Fibroblast of pulmonary artery (primary cell): Measurements from ENCODE around the gene DDX1.
A peak's percentile ranks its signal among the peaks of the same experiment; 100 is the strongest.

Experiments used
- DNase-seq: peaks from one replicate; pipeline ENCODE4 v3.0.0-alpha.2; 2010; ENCODE audit warnings: low read depth
- H3K4me3 ChIP-seq: replicated peaks from 2 replicates; pipeline ENCODE4 v1.5.1; 2011; ENCODE audit warnings: low read depth, mild to moderate bottlenecking, control low read depth, low read length, moderate library complexity
- TF ChIP-seq, protein P1 (sequence below): IDR thresholded peaks from 2 replicates; pipeline ENCODE4 v1.5.1; 2011; ENCODE audit warnings: mild to moderate bottlenecking, control low read depth, low read length, inconsistent platforms; ENCODE audit errors: missing control alignments

DDX1 gene

DNA sequence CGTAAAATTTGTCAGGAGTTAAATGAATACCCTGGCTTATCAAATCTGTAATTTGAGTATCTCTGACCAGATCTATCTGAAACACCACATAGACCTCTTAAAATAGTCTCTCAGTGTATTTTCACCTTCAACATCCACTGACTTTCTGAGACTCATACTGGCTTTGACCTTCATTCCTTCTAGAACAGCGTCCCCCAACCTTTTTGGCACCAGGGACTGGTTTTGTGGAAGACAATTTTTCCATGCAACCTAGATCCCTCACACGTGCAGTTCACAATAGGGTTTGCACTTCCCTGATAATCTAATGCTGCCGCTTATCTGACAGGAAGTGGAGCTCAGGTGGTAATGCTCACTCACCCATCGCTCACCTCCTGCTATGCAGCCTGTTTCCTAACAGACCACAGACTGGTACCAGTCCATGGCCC is 33.8 kb upstream of the DDX1 start:
- no peak for DNase-seq
- TF ChIP-seq, protein P1, sequence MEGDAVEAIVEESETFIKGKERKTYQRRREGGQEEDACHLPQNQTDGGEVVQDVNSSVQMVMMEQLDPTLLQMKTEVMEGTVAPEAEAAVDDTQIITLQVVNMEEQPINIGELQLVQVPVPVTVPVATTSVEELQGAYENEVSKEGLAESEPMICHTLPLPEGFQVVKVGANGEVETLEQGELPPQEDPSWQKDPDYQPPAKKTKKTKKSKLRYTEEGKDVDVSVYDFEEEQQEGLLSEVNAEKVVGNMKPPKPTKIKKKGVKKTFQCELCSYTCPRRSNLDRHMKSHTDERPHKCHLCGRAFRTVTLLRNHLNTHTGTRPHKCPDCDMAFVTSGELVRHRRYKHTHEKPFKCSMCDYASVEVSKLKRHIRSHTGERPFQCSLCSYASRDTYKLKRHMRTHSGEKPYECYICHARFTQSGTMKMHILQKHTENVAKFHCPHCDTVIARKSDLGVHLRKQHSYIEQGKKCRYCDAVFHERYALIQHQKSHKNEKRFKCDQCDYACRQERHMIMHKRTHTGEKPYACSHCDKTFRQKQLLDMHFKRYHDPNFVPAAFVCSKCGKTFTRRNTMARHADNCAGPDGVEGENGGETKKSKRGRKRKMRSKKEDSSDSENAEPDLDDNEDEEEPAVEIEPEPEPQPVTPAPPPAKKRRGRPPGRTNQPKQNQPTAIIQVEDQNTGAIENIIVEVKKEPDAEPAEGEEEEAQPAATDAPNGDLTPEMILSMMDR: no peak

DNA sequence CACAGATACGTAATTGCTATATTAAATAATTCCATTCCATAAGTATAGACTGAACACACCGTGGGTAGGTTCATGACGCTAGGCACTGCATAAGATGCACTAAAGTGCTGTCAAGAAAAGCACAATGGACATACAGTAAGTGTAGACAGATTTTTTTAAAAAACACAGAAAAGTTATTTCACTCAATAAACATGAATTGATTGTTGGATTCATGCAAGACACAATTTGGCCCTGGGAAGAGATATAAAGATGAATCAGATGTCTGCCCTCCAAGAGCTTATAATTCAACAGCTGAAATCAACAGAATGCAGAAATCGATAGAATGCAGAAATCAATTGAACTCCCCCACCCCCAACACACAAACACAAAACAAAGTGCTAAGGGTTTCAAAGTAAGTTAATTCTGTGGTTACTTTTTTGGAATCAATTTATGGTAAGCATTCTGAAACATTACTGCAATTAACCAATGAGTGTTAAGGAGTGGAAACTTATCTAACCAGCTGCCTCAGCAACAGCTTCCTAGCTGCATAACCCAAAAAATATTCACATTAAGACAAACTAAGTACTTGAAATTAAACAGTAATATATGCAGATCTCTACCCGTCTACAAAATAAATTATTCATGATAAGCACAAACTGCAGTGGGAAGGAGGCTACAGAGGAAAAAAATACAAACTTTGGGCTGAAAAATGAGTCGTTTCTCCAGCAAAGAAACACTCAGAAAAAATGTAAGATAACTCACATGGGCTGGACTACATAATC is 32.1 kb upstream of the DDX1 start:
- TF ChIP-seq, protein P1: no peak
- H3K4me3 ChIP-seq: peak overlapping the region; percentile 79
- DNase-seq: no peak

More for the DNA sequence above, 33.8 kb upstream of the DDX1 start:
- no peak overlapping the region for H3K4me3 ChIP-seq

DNA sequence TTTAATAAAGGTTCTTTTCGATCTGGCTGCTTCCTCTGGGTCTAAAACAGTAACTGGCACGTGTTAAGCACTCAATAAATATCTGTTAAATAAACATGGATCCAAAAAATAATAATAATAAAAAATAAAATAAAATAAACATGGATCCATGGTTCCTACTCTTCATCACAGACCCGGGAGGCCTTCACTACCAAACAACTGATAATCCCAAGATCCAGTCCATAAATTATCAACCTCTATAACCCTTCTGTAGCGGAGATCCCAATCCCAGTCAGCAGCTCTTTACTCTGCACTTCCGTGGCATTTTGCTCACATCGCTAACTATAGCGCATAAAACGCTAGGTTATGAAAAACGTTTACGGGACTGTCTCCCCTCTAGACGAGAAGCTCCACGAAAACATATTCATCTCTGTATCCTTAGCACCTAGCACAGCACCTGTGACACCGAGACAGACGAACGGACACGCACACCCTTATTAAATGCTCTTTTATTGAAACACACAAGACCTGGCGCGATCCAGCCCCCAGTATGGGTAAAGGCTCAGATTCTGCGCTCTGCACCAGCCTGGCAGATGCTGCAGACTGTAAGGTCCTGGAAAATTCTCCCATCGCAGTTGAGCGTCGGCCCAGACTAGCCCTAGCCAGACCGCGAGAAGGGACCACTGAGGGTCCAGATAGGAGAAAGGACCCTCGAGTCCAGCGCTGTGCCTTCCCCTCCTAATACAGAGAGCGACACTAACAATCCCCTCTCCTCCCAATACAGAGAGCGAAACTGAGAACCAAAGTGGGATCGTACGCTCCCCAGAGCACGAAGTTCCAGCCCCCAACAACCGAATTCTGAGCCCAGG is 31.3 kb upstream of the DDX1 start:
- H3K4me3 ChIP-seq: peak overlapping the region; percentile 79
- DNase-seq: peak; percentile 30
- TF ChIP-seq, protein P1: no peak

DNA sequence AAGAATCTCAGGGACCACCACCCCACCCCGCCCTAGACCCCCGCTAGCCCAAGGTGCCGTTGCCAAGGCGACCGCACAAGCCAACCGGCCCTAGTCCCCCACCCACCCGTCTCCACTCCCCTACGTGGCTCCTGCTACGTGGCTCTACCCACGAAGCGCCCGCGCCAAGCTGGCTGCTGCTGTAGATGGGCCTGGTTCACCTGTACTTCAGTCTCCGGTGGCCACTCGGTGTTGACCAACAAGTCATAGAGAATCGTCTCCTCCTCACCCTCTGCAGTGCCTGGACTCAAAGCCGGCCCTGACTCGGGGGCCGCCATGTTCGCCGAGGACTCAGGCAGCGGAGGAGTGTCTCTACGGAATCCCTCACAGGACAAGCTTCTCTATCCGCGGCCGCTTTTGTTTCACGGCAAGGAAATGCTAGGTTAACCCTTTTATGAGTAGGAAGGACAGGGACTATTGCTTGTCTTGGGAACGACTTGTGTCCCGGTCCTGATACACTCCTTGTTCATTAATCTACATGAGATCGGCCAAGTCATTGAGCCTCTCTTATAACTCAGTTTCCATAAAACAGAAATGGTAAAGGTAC is 30.6 kb upstream of the DDX1 start, which contains the start of gene NBAS:
TSS of gene NBAS (minus strand) at position 347 of the 586 bp plus-strand sequence. CDS start at position 317, 30 bp downstream.
- peak within 1 kb of the TSS; percentile 79 for H3K4me3 ChIP-seq
- TF ChIP-seq, protein P1: no peak
- peak; percentile 90 for DNase-seq

DNA sequence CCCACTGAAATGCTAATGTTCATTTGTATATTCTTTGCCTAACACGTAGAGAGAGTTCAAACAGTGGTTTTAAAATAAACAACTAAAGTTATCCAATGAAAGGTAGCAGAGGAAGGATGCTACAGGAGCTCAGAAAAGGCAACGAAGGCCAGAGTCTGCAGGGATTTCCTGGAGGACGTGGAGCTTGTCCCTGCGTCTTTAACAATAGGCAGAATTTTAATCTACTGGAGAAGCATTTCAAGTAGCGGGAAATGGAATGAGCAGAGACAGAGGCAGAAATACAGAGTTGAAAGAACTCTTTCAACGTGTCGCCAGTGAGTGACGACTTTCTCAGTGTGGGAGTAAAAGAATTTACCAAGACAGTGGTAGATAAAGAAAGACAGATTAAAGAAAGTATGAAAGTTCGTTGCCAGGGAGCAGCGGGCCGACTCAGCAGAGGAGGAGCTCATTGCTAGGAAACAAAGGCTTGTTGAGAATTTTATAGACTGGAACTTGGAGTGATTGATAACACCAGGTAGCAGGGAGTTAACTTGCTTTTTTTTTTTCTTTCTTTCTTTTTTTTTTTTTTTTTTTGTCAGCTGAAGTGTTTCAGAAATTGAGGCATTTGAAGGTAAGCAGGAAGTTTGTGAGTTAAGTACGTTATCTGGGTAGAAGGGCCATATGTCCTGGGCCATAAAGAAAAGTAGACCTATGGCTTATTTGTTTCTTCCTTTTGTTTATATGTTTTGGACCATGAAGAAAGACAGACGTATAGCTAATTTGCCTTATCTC is 29.9 kb upstream of the DDX1 start:
- TF ChIP-seq, protein P1: no peak
- H3K4me3 ChIP-seq: peak overlapping the region; percentile 79
- DNase-seq: peak; percentile 71

DNA sequence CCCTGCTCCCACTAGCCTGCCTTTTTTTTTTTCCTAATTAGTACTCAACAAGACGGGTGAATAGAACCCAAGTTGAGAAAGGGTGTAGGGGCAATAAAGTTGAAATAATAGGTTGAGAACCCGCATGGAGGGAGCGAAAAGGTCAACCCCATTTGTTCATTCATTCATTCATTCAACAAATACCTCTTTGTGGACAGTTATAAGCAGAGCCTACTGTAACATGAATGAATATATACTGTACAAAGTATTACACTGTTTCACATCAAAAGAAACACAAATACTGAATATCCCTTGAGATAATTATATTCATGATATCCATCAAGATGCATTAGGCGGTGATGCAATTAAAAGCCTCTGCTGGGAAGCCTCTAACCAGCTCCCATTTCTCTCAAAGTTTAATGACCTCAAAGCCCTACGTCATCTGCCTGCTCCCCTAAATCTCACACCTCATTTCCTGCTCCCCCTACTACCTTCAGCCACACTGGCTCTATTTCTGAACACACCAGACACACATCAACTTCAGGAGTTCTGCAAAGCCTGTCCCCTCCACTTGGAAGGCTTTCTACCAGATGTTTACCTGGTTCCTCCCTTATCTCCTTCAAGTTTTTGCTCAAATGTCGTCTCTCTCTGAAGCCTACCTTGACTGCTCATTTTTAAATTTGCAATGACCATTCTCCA is 29.2 kb upstream of the DDX1 start:
- TF ChIP-seq, protein P1: no peak
- DNase-seq: no peak
- H3K4me3 ChIP-seq: no peak overlapping the region
